Neural cell (in vitro differentiated cells): ENCODE data around the gene STXBP2. TPM values are rescaled to one million over a fixed set of nuclear protein-coding genes. Genes with fewer than 3 reads are reported as not detected.

ENCODE experiments used
- H2AFZ ChIP-seq: fragments of 200-600, 300-800 bp; sonication (generic), shearing (Covaris generic); 2 replicates; pipeline ENCODE4 v1.6.0; 2014; ENCODE audit warnings: low read depth, mild to moderate bottlenecking, antibody characterized with exemption, low read length, moderate library complexity
- H3F3A ChIP-seq: fragments of 200-600 bp; shearing (Covaris generic); 2 replicates; pipeline ENCODE4 v1.6.1; 2016; ENCODE audit warnings: mild to moderate bottlenecking, moderate library complexity, mixed read lengths, antibody characterized with exemption, low read length; ENCODE audit not compliant: insufficient read depth, poor library complexity, severe bottlenecking
- H3K27ac ChIP-seq: fragments of 200-600, 300-800 bp; sonication (generic), shearing (Covaris generic); 2 replicates; pipeline ENCODE4 v1.5.1; 2014; ENCODE audit warnings: mild to moderate bottlenecking, low read length, moderate library complexity
- H3K27me3 ChIP-seq: fragments of 300-800, 200-600 bp; sonication (generic), shearing (Covaris generic); 2 replicates; pipeline ENCODE4 v1.6.0; 2014; ENCODE audit warnings: mild to moderate bottlenecking, low read depth, low read length, moderate library complexity; ENCODE audit not compliant: insufficient read depth
- H3K36me3 ChIP-seq: fragments of 300-800, 200-600 bp; sonication (generic), shearing (Covaris generic); 2 replicates; pipeline ENCODE4 v1.5.1; 2014; ENCODE audit warnings: mild to moderate bottlenecking, antibody characterized with exemption, low read length, moderate library complexity; ENCODE audit not compliant: insufficient read depth
- H3K4me2 ChIP-seq: fragments of 300-800, 200-600 bp; sonication (generic), shearing (Covaris generic); 2 replicates; pipeline ENCODE4 v1.6.0; 2014; ENCODE audit warnings: mild to moderate bottlenecking, low read length
- H3K4me3 ChIP-seq: fragments of 300-800, 200-600 bp; sonication (generic), shearing (Covaris generic); 2 replicates; pipeline ENCODE4 v1.5.1; 2014; ENCODE audit warnings: mild to moderate bottlenecking, low read length, moderate library complexity
- H3K79me2 ChIP-seq: fragments of 200-600 bp; shearing (Covaris generic); replicated peaks from 2 replicates; pipeline ENCODE4 v1.6.0; 2014; ENCODE audit warnings: mild to moderate bottlenecking, low read length, moderate library complexity; ENCODE audit not compliant: insufficient read depth
- H3K9ac ChIP-seq: fragments of 300-800, 200-600 bp; sonication (generic), shearing (Covaris generic); 2 replicates; pipeline ENCODE4 v1.6.1; 2016; ENCODE audit warnings: mild to moderate bottlenecking, low read length, mixed read lengths
- H3K9me2 ChIP-seq: fragments of 200-600 bp; shearing (Covaris generic); 2 replicates; pipeline ENCODE4 v1.6.1; 2016; ENCODE audit warnings: mild to moderate bottlenecking, low read length, mixed read lengths; ENCODE audit not compliant: insufficient read depth
- H3K9me3 ChIP-seq: fragments of 200-600, 300-800 bp; sonication (generic), shearing (Covaris generic); 2 replicates; pipeline ENCODE4 v1.6.1; 2016; ENCODE audit warnings: mild to moderate bottlenecking, mixed run types, low read length, moderate library complexity, mixed read lengths
- H4K20me1 ChIP-seq: fragments of 200-600 bp; shearing (Covaris generic); 2 replicates; pipeline ENCODE4 v1.6.1; 2016; ENCODE audit warnings: mild to moderate bottlenecking, mixed run types; ENCODE audit not compliant: insufficient read depth
- EP300 ChIP-seq: fragments of 450-650 bp; conservative IDR thresholded peaks from 2 replicates; pipeline ENCODE4 v1.6.1; 2014; ENCODE audit warnings: antibody characterized with exemption, mild to moderate bottlenecking, moderate library complexity; ENCODE audit not compliant: poor library complexity, severe bottlenecking
- EZH2 ChIP-seq: fragments of 200-600, 300-800 bp; shearing (Covaris generic), sonication (generic); IDR thresholded peaks from 2 replicates; pipeline ENCODE4 v1.6.1; 2014; ENCODE audit warnings: antibody characterized with exemption, low read length, borderline replicate concordance, mild to moderate bottlenecking; ENCODE audit not compliant: insufficient read depth, poor library complexity, severe bottlenecking
- MXI1 ChIP-seq: fragments of 450-650 bp; conservative IDR thresholded peaks from 2 replicates; pipeline ENCODE4 v1.6.1; 2014; ENCODE audit warnings: antibody characterized with exemption, mild to moderate bottlenecking; ENCODE audit not compliant: poor library complexity, severe bottlenecking
- POLR2AphosphoS5 ChIP-seq: IDR thresholded peaks from 2 replicates; pipeline ENCODE4 v1.6.1; 2012
- RAD21 ChIP-seq: fragments of 450-650 bp; conservative IDR thresholded peaks from 2 replicates; pipeline ENCODE4 v1.6.1; 2014; ENCODE audit warnings: antibody characterized with exemption, mild to moderate bottlenecking, moderate library complexity
- SMC3 ChIP-seq: fragments of 450-650 bp; conservative IDR thresholded peaks from 2 replicates; pipeline ENCODE4 v1.6.1; 2014; ENCODE audit warnings: antibody characterized with exemption, mild to moderate bottlenecking, moderate library complexity; ENCODE audit not compliant: poor library complexity
- TAF1 ChIP-seq: IDR thresholded peaks from 2 replicates; pipeline ENCODE4 v1.6.1; 2012; ENCODE audit warnings: low read depth
- polyA plus RNA-seq: library from polyadenylated mRNA; depleted of rRNA; stranded (reverse); fragments of >200 nt; gene quantifications from 2 replicates; pipeline ENCODE4 v1.2.3, GENCODE V29; 2014
- TF ChIP-seq, protein P1 (sequence below): IDR thresholded peaks from 2 replicates; pipeline ENCODE4 v1.6.1; 2012; ENCODE audit warnings: borderline replicate concordance
- TF ChIP-seq, protein P2 (sequence below): fragments of 450-650 bp; IDR thresholded peaks from 2 replicates; pipeline ENCODE4 v1.5.1; 2014; ENCODE audit warnings: antibody characterized with exemption, mild to moderate bottlenecking, moderate library complexity; ENCODE audit not compliant: poor library complexity, severe bottlenecking

Gene STXBP2
- polyA plus RNA-seq, 1 donor from 2014 or later: 1.7 TPM

DNA sequence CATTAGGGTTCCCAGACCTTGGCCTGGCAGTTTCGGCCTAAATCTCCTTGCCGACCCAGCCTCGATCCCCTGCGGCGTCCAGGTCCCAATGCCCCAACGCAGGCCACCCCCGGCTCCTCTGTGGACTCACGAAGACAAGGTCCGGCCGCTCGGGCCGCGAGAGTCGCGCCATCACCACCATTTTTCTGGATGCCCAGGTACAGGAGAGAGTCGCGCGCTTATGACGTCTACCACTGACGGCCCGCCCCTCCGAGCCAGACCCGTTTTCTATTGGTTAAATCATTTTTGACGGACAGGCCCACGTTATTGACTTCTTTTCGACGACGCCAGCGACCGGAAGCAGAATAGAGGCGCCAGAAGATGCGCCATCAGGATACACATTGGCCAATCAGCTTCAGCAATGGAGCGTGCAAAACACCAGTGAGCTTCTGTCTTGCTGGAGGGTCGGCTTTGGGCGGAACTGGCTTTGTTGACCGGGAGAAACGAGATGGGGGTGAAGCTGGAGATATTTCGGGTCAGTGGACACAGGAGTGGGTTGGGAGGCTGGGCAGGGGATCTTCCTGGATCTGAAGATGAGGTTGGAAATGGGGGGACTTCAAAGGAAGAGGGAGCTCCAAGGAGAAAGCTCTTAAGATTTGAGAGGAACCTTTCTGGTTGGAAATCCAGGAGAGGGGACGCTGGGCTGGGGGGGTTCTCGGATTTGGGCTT lies 7.4 kb upstream of the STXBP2 start, which contains the start of the genes PET100 and XAB2:
PET100 (plus strand) TSS at position 447 of the 708 bp plus-strand sequence; CDS start at position 488, 41 bp downstream.
XAB2 (minus strand) TSS at position 199 of the 708 bp plus-strand sequence; CDS start at position 181, 18 bp downstream.
- Histone ChIP-seq H3F3A (no peaks in the 10 kb centered on the region), H3K9ac (peak within 1 kb of the TSS; percentile 95), H3K9me3 (no peaks in the 10 kb centered on the region), H2AFZ (peak within 1 kb of the TSS; percentile 25), H3K27ac (peak within 1 kb of the TSS; percentile 77), H3K36me3 (no peaks in the 10 kb centered on the region), H4K20me1 (no peaks in the 10 kb centered on the region), H3K79me2 (peaks cover 33% of the 10 kb centered on the region), H3K4me3 (peak within 1 kb of the TSS; percentile 76), H3K4me2 (peak within 1 kb of the TSS; percentile 72), H3K9me2 (no peaks in the 10 kb centered on the region), H3K27me3 (no peaks in the 10 kb centered on the region)
- TF ChIP-seq POLR2AphosphoS5: peak; percentile 90
- TF ChIP-seq TAF1: peak; percentile 89
- TF ChIP-seq EP300: peak; percentile 53
- no peak for TF ChIP-seq RAD21
- TF ChIP-seq, protein P1, sequence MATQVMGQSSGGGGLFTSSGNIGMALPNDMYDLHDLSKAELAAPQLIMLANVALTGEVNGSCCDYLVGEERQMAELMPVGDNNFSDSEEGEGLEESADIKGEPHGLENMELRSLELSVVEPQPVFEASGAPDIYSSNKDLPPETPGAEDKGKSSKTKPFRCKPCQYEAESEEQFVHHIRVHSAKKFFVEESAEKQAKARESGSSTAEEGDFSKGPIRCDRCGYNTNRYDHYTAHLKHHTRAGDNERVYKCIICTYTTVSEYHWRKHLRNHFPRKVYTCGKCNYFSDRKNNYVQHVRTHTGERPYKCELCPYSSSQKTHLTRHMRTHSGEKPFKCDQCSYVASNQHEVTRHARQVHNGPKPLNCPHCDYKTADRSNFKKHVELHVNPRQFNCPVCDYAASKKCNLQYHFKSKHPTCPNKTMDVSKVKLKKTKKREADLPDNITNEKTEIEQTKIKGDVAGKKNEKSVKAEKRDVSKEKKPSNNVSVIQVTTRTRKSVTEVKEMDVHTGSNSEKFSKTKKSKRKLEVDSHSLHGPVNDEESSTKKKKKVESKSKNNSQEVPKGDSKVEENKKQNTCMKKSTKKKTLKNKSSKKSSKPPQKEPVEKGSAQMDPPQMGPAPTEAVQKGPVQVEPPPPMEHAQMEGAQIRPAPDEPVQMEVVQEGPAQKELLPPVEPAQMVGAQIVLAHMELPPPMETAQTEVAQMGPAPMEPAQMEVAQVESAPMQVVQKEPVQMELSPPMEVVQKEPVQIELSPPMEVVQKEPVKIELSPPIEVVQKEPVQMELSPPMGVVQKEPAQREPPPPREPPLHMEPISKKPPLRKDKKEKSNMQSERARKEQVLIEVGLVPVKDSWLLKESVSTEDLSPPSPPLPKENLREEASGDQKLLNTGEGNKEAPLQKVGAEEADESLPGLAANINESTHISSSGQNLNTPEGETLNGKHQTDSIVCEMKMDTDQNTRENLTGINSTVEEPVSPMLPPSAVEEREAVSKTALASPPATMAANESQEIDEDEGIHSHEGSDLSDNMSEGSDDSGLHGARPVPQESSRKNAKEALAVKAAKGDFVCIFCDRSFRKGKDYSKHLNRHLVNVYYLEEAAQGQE: peak; percentile 78
- TF ChIP-seq SMC3: no peak
- peak; percentile 77 for TF ChIP-seq MXI1

DNA sequence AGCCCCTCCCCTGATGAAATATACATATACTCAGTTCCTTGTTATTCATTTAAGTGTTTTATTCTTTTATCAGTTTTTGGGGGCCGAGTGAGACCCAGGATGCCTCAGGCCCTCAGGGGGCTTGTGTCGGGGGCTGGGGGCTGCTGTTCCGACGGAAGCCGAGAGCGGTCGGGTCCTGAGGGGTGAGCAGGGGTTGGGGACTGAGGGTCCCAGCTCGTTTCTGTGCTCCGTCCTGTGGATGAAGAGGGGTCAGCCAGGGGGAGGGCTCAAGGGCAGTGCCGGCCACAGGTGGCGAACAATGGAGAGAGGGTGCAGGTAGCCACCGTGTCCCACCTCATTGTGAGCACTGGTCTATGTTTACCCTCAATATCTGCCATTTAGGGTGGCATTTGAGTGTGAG lies 5.3 kb upstream of the STXBP2 start:
- Histone ChIP-seq H3K4me3 (no peak overlapping the region), H3K9me2 (no peaks in the 10 kb centered on the region), H2AFZ (no peak overlapping the region), H3K9me3 (no peaks in the 10 kb centered on the region), H3K27me3 (peaks cover 6% of the 10 kb centered on the region), H3K9ac (no peak overlapping the region), H3K27ac (no peak overlapping the region), H3F3A (no peaks in the 10 kb centered on the region), H3K36me3 (no peaks in the 10 kb centered on the region), H3K79me2 (peaks cover 33% of the 10 kb centered on the region), H3K4me2 (no peak overlapping the region), H4K20me1 (no peaks in the 10 kb centered on the region)
- TF ChIP-seq TAF1 (no peak), POLR2AphosphoS5 (no peak), EZH2 (no peak), EP300 (no peak), SMC3 (no peak), RAD21 (no peak), MXI1 (no peak)
- TF ChIP-seq, protein P2, sequence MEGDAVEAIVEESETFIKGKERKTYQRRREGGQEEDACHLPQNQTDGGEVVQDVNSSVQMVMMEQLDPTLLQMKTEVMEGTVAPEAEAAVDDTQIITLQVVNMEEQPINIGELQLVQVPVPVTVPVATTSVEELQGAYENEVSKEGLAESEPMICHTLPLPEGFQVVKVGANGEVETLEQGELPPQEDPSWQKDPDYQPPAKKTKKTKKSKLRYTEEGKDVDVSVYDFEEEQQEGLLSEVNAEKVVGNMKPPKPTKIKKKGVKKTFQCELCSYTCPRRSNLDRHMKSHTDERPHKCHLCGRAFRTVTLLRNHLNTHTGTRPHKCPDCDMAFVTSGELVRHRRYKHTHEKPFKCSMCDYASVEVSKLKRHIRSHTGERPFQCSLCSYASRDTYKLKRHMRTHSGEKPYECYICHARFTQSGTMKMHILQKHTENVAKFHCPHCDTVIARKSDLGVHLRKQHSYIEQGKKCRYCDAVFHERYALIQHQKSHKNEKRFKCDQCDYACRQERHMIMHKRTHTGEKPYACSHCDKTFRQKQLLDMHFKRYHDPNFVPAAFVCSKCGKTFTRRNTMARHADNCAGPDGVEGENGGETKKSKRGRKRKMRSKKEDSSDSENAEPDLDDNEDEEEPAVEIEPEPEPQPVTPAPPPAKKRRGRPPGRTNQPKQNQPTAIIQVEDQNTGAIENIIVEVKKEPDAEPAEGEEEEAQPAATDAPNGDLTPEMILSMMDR: no peak
- TF ChIP-seq, protein P1: no peak
